ENCODE measurements around the gene TALDO1. TPM values are rescaled to one million over a fixed set of nuclear protein-coding genes. Genes with fewer than 3 reads are reported as not detected.

The TALDO1 gene
- total and polyA plus RNA-seq, 2 experiments from 2014 or later: 137 to 161 TPM

DNA sequence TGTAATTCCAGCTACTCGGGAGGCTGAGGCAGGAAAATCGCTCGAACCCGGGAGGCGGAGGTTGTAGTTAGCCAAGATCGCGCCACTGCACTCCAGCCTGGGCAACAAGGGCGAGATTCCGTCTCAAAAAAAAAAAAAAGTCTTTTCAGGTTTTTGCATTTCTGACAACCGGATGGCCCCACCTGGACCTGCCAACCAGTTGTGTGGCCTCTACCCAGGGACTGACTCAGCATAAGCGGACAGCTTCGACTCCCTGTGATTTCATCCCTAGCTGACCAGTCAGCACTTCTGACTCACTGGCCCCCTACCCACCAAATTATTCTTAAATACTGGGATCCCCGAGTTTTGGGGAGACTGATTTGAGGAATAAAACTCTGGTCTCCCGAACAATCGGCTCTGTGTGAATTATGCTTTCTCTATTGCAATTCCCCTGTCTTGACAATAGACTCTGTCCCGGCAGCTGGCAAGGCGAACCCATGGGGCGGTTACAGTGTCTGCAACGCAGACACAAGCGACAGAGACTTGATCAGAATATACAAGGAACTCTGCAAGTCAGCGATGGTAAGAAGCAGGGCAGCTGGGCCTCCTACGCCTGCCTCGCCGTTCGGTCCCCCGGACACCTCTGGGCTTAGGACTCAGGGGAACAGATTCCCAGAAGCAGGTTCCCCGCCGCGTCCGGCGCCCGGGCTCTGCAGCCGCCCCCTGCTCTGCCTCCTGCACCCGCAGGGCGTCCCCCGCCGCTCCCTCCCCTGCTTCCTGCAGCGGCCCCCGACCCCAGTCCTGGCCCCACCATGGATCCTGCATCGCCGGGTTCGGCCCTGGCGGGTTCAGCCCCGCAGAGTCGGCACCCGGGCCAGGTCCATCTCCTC, 741 bp upstream of the TALDO1 start:
- H3K27ac ChIP-seq: peak overlapping the region; percentile 78
- peak overlapping the region; percentile 91 for H3K4me3 ChIP-seq
- no peaks in the 10 kb centered on the region for H3K27me3 ChIP-seq
- no peaks in the 10 kb centered on the region for H3K36me3 ChIP-seq (replicated peaks; ENCODE audit: insufficient read depth, low read depth)
- TF ChIP-seq EZH2 (IDR thresholded peaks at IDR 0.05; ENCODE audit: borderline replicate concordance) (no peak), EZH2phosphoT487 (IDR thresholded peaks at IDR 0.05; ENCODE audit: low read depth, severe bottlenecking, unreplicated experiment) (no peak)
- TF ChIP-seq, protein P1, sequence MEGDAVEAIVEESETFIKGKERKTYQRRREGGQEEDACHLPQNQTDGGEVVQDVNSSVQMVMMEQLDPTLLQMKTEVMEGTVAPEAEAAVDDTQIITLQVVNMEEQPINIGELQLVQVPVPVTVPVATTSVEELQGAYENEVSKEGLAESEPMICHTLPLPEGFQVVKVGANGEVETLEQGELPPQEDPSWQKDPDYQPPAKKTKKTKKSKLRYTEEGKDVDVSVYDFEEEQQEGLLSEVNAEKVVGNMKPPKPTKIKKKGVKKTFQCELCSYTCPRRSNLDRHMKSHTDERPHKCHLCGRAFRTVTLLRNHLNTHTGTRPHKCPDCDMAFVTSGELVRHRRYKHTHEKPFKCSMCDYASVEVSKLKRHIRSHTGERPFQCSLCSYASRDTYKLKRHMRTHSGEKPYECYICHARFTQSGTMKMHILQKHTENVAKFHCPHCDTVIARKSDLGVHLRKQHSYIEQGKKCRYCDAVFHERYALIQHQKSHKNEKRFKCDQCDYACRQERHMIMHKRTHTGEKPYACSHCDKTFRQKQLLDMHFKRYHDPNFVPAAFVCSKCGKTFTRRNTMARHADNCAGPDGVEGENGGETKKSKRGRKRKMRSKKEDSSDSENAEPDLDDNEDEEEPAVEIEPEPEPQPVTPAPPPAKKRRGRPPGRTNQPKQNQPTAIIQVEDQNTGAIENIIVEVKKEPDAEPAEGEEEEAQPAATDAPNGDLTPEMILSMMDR (IDR thresholded peaks at IDR 0.05; ENCODE audit: poor library complexity): no peak
- peak overlapping the region; percentile 99 for H3K4me2 ChIP-seq
- WGBS (ENCODE audit: low lambda C conversion rate, missing lambda C conversion rate): 27% methylated on average over 34 of the region's 46 CpGs
- no peaks in the 10 kb centered on the region for H3K9me3 ChIP-seq (ENCODE audit: low read depth)
- H4K20me1 ChIP-seq (ENCODE audit: insufficient read depth, poor library complexity, severe bottlenecking): peaks cover 12% of the 10 kb centered on the region
- peaks cover 42% of the 10 kb centered on the region for H3K79me2 ChIP-seq
- DNase-seq (ENCODE audit: low spot score): no peak
- H3K4me1 ChIP-seq (ENCODE audit: insufficient read depth): peaks cover 16% of the 10 kb centered on the region
- no peaks in the 10 kb centered on the region for H3K9me2 ChIP-seq (replicated peaks; ENCODE audit: insufficient read depth)
- H2AFZ ChIP-seq: peak overlapping the region; percentile 80

DNA sequence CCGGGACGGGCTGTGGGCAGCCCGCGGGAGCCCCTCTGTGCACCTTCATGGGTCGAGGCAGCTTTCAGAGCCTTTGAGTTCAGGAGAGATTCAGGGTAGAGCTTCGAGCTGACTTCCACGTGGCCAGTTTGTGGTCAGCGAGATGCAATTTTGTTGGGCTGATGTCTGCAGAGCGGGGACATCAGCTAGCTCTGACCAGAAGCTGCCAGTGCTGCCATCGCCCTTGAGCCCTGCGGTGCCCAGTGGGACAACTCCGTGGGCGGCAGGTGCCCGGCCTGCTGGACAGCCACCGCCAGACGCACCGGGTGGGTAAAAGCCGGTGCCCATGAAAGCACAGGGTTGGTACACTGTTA, 719 bp downstream of the TALDO1 start:
- Histone ChIP-seq H3K9me3 (ENCODE audit: low read depth) (no peaks in the 10 kb centered on the region), H3K27ac (peak overlapping the region; percentile 94), H2AFZ (peak overlapping the region; percentile 98), H3K27me3 (no peaks in the 10 kb centered on the region), H4K20me1 (ENCODE audit: insufficient read depth, poor library complexity, severe bottlenecking) (peaks cover 18% of the 10 kb centered on the region), H3K9me2 (replicated peaks; ENCODE audit: insufficient read depth) (no peaks in the 10 kb centered on the region), H3K79me2 (peaks cover 55% of the 10 kb centered on the region), H3K36me3 (replicated peaks; ENCODE audit: insufficient read depth, low read depth) (no peaks in the 10 kb centered on the region), H3K4me3 (peak overlapping the region; percentile 86), H3K4me1 (ENCODE audit: insufficient read depth) (peaks cover 16% of the 10 kb centered on the region), H3K4me2 (peak overlapping the region; percentile 99)
- DNase-seq (ENCODE audit: low spot score): no peak
- TF ChIP-seq EZH2phosphoT487 (IDR thresholded peaks at IDR 0.05; ENCODE audit: low read depth, severe bottlenecking, unreplicated experiment) (no peak), EZH2 (IDR thresholded peaks at IDR 0.05; ENCODE audit: borderline replicate concordance) (no peak)
- TF ChIP-seq, protein P1 (IDR thresholded peaks at IDR 0.05; ENCODE audit: poor library complexity): no peak
- 8% methylated on average over 18 of the region's 18 CpGs for WGBS (ENCODE audit: low lambda C conversion rate, missing lambda C conversion rate)

DNA sequence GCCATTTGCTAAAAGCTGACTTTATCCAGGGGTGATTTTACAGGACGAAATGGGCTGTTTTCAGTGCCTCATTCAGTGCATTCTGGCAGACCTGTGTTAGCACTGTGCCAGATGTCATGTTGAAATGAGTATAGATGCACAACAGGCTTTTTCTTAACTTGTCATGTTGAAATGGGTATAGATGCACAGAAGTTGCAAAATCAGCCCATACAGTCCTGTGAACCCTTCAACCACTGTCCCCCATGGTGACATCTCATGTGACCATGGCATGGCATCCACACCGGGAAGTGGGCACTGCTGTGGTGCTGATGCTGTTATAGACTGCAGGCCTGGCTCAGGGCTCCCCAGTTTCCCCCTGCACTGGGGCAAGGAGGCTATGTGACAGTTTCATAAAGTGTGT, 2.5 kb downstream of the TALDO1 start:
- no peaks in the 10 kb centered on the region for H3K36me3 ChIP-seq (replicated peaks; ENCODE audit: insufficient read depth, low read depth)
- H2AFZ ChIP-seq: no peak overlapping the region
- H3K27ac ChIP-seq: no peak overlapping the region
- H3K9me3 ChIP-seq (ENCODE audit: low read depth): no peaks in the 10 kb centered on the region
- H3K4me2 ChIP-seq: no peak overlapping the region
- no peaks in the 10 kb centered on the region for H3K9me2 ChIP-seq (replicated peaks; ENCODE audit: insufficient read depth)
- no peak for DNase-seq (ENCODE audit: low spot score)
- peaks cover 72% of the 10 kb centered on the region for H3K79me2 ChIP-seq
- H3K4me3 ChIP-seq: no peak overlapping the region
- peaks cover 16% of the 10 kb centered on the region for H3K4me1 ChIP-seq (ENCODE audit: insufficient read depth)
- H4K20me1 ChIP-seq (ENCODE audit: insufficient read depth, poor library complexity, severe bottlenecking): peaks cover 18% of the 10 kb centered on the region
- TF ChIP-seq EZH2 (IDR thresholded peaks at IDR 0.05; ENCODE audit: borderline replicate concordance) (no peak), EZH2phosphoT487 (IDR thresholded peaks at IDR 0.05; ENCODE audit: low read depth, severe bottlenecking, unreplicated experiment) (no peak)
- TF ChIP-seq, protein P1 (IDR thresholded peaks at IDR 0.05; ENCODE audit: poor library complexity): no peak
- 95% methylated on average over 2 of the region's 2 CpGs for WGBS (ENCODE audit: low lambda C conversion rate, missing lambda C conversion rate)
- H3K27me3 ChIP-seq: no peaks in the 10 kb centered on the region
